ENCODE results near the gene UNK.

- TF ChIP-seq CTCF (IDR thresholded peaks at IDR 0.05) (no peak), POLR2A (IDR thresholded peaks at IDR 0.05) (no peak)
Observed at GRCh38 chr17:75740215-75740614, 44.4 kb upstream of the UNK start.
